IMR-90 (cell line): ENCODE results near the gene MYCT1. TPM values are rescaled to one million over a fixed set of nuclear protein-coding genes. Genes with fewer than 3 reads are reported as not detected.

Source experiments
- ATAC-seq: fragments of 200-7000 bp; cut with Tn5 transposase; 2 replicates; pipeline ENCODE4 v1.9.1; 2020; ENCODE audit warnings: low read depth, mild to moderate bottlenecking, moderate library complexity
- BruUV-seq: library from RNA; stranded (reverse); fragments of 400-500 nt; replicated peaks from 2 replicates; lab custom pipeline; 2021; lab: Mats Ljungman, UMichigan
- CTCF ChIA-PET: fragments of 300-600 bp; formaldehyde crosslinking; extraction: SDS; loops from one replicate; lab custom pipeline; 2021; ENCODE audit warnings: antibody characterized with exemption; lab: Yijun Ruan, JAX
- POLR2A ChIA-PET: fragments of 300-600 bp; sonication (Branson Sonifier 250); formaldehyde crosslinking; loops from one replicate; lab custom pipeline; 2022; ENCODE audit warnings: antibody characterized with exemption; ENCODE audit not compliant: unreplicated experiment; lab: Charles Lee
- DNase-seq: peaks from one replicate; pipeline ENCODE4 v3.0.0; 2013
- H2AFZ ChIP-seq: replicated peaks from 2 replicates; pipeline ENCODE3; 2013; ENCODE audit warnings: low read length, mild to moderate bottlenecking; ENCODE audit not compliant: poor library complexity
- H2AK5ac ChIP-seq: 2 replicates; pipeline ENCODE4 v1.6.1; 2013; ENCODE audit warnings: low read depth, low read length, inconsistent platforms
- H2AK9ac ChIP-seq: replicated peaks from 2 replicates; pipeline ENCODE3; 2013; ENCODE audit warnings: mild to moderate bottlenecking, low read depth, low read length, moderate library complexity; ENCODE audit not compliant: poor library complexity
- H2BK120ac ChIP-seq: 2 replicates; pipeline ENCODE4 v1.6.1; 2013; ENCODE audit warnings: low read depth, low read length, inconsistent platforms
- H2BK15ac ChIP-seq: 3 replicates; pipeline ENCODE4 v1.6.1; 2013; ENCODE audit warnings: low read depth, low read length, inconsistent platforms
- H2BK20ac ChIP-seq: 2 replicates; pipeline ENCODE4 v1.6.1; 2013; ENCODE audit warnings: low read depth, mild to moderate bottlenecking, inconsistent platforms, low read length, moderate library complexity
- H2BK5ac ChIP-seq: 2 replicates; pipeline ENCODE4 v1.6.1; 2013; ENCODE audit warnings: mild to moderate bottlenecking, low read depth, low read length, inconsistent platforms; ENCODE audit not compliant: poor library complexity, severe bottlenecking
- H3K14ac ChIP-seq: replicated peaks from 2 replicates; pipeline ENCODE4 v1.6.1; 2013; ENCODE audit warnings: low read depth, low read length, inconsistent platforms
- H3K18ac ChIP-seq: 2 replicates; pipeline ENCODE4 v1.6.1; 2013; ENCODE audit warnings: low read depth, low read length, control low read depth
- H3K23ac ChIP-seq: 2 replicates; pipeline ENCODE4 v1.6.1; 2013; ENCODE audit warnings: low read depth, low read length, inconsistent platforms
- H3K27ac ChIP-seq: 2 replicates; pipeline ENCODE4 v1.5.1; 2013; ENCODE audit warnings: mild to moderate bottlenecking, control low read depth, low read length; ENCODE audit not compliant: insufficient read depth
- H3K27me3 ChIP-seq: 2 replicates; pipeline ENCODE4 v1.6.1; 2013; ENCODE audit warnings: low read length; ENCODE audit not compliant: control insufficient read depth, insufficient read depth
- H3K36me3 ChIP-seq: 2 replicates; pipeline ENCODE4 v1.6.1; 2013; ENCODE audit warnings: low read length, mixed read lengths; ENCODE audit not compliant: control insufficient read depth, insufficient read depth
- H3K4ac ChIP-seq: 2 replicates; pipeline ENCODE4 v1.6.1; 2013; ENCODE audit warnings: low read depth, low read length, inconsistent platforms
- H3K4me1 ChIP-seq: 2 replicates; pipeline ENCODE4 v1.6.1; 2013; ENCODE audit warnings: low read length, mixed read lengths; ENCODE audit not compliant: control insufficient read depth, insufficient read depth
- H3K4me2 ChIP-seq: 2 replicates; pipeline ENCODE4 v1.6.1; 2013; ENCODE audit warnings: low read depth, mild to moderate bottlenecking, control low read depth, low read length, moderate library complexity
- H3K4me3 ChIP-seq: 2 replicates; pipeline ENCODE4 v1.5.1; 2013; ENCODE audit warnings: low read depth, mild to moderate bottlenecking, control low read depth, low read length, moderate library complexity; ENCODE audit not compliant: insufficient read depth
- H3K56ac ChIP-seq: 2 replicates; pipeline ENCODE4 v1.6.1; 2013; ENCODE audit warnings: low read length, inconsistent platforms; ENCODE audit not compliant: insufficient read depth; ENCODE audit errors: extremely low read depth
- H3K79me1 ChIP-seq, 2 experiments: 2 replicates each; pipeline ENCODE4 v1.6.1; 2013; ENCODE audit warnings: low read length in 2 of 2, inconsistent platforms in 1 of 2, low read depth in 1 of 2
- H3K9ac ChIP-seq: 2 replicates; pipeline ENCODE4 v1.6.1; 2013; ENCODE audit warnings: low read depth, low read length, control low read depth
- H3K9me1 ChIP-seq: 2 replicates; pipeline ENCODE4 v1.6.1; 2013; ENCODE audit warnings: low read length, inconsistent platforms; ENCODE audit not compliant: insufficient read depth
- H3K9me3 ChIP-seq: 2 replicates; pipeline ENCODE4 v1.6.1; 2013; ENCODE audit warnings: low read length; ENCODE audit not compliant: control insufficient read depth, insufficient read depth
- H4K20me1 ChIP-seq: 2 replicates; pipeline ENCODE4 v1.6.1; 2013; ENCODE audit warnings: low read length, inconsistent platforms; ENCODE audit not compliant: insufficient read depth
- H4K5ac ChIP-seq: 2 replicates; pipeline ENCODE4 v1.6.1; 2013; ENCODE audit warnings: mild to moderate bottlenecking, low read depth, low read length, control low read depth
- H4K8ac ChIP-seq, 2 experiments: 2 replicates each; pipeline ENCODE4 v1.6.1; 2013; ENCODE audit warnings: low read depth in 2 of 2, low read length in 2 of 2, control low read depth in 1 of 2, inconsistent platforms in 1 of 2
- H4K91ac ChIP-seq: 2 replicates; pipeline ENCODE4 v1.6.1; 2013; ENCODE audit warnings: low read depth, low read length, inconsistent platforms; ENCODE audit not compliant: insufficient read depth
- BHLHE40 ChIP-seq: fragments of 150-350 bp; IDR thresholded peaks from 2 replicates; pipeline ENCODE4 v1.6.1; 2016; ENCODE audit warnings: mild to moderate bottlenecking, low read depth, low read length
- CEBPB ChIP-seq: IDR thresholded peaks from 2 replicates; pipeline ENCODE4 v1.6.1; 2012; ENCODE audit warnings: low read depth, low read length, improper control_type of control experiment
- CHD1 ChIP-seq: IDR thresholded peaks from 2 replicates; pipeline ENCODE4 v1.6.1; 2012; ENCODE audit warnings: low read depth, low read length, improper control_type of control experiment
- FOS ChIP-seq: fragments of 150-350 bp; IDR thresholded peaks from 2 replicates; pipeline ENCODE4 v1.6.1; 2016; ENCODE audit warnings: low read depth, low read length
- MAFK ChIP-seq: IDR thresholded peaks from 2 replicates; pipeline ENCODE4 v1.6.1; 2012; ENCODE audit warnings: low read depth, low read length, improper control_type of control experiment
- MAZ ChIP-seq: IDR thresholded peaks from 2 replicates; pipeline ENCODE4 v1.6.1; 2012; ENCODE audit warnings: low read depth, mild to moderate bottlenecking, low read length, improper control_type of control experiment, moderate library complexity, borderline replicate concordance
- MXI1 ChIP-seq: IDR thresholded peaks from 2 replicates; pipeline ENCODE4 v1.6.1; 2012; ENCODE audit warnings: low read depth, mild to moderate bottlenecking, low read length, moderate library complexity, borderline replicate concordance
- RAD21 ChIP-seq: IDR thresholded peaks from 2 replicates; pipeline ENCODE4 v1.6.1; 2012; ENCODE audit warnings: low read length, improper control_type of control experiment
- RFX5 ChIP-seq: IDR thresholded peaks from 2 replicates; pipeline ENCODE4 v1.8.0; 2012; ENCODE audit warnings: low read depth, mild to moderate bottlenecking, low read length, moderate library complexity
- SMC3 ChIP-seq: fragments of 150-350 bp; IDR thresholded peaks from 2 replicates; pipeline ENCODE4 v1.6.1; 2016; ENCODE audit warnings: low read depth, mild to moderate bottlenecking, antibody characterized with exemption, low read length, moderate library complexity
- WGBS, 2 experiments: methylation state at CpG; one replicate each; pipeline versions ENCODE4 v1.1.5 to v1.1.7; 2013; ENCODE audit warnings: missing lambda C conversion rate in 2 of 2; ENCODE audit not compliant: insufficient read length in 1 of 2; ENCODE audit errors: extremely low coverage in 2 of 2; 5-methylcytosine and 5-hydroxymethylcytosine counted together
- dilution Hi-C: fragments of 300-500 bp; cut with HindIII; formaldehyde crosslinking; loops from one replicate; pipeline ENCODE4 v1.14.3; 2018; ENCODE audit warnings: low sequenced_read_pairs; ENCODE audit not compliant: unreplicated experiment
- in situ Hi-C: fragments of 300-500 bp; cut with MboI; formaldehyde crosslinking; loops from 3 replicates; pipeline ENCODE4 v1.14.3; 2019; ENCODE audit warnings: low sequenced_read_pairs, inconsistent platforms, mixed read lengths
- intact Hi-C: fragments of 100-400 bp; cut with micrococcal nuclease; formaldehyde crosslinking; loops from 2 replicates; pipeline ENCODE4 v1.10.0; 2022
- polyA plus RNA-seq, 3 experiments: library from polyadenylated mRNA; depleted of rRNA; stranded (reverse); fragments of >200 nt; gene quantifications; 2 replicates each; pipeline ENCODE4 v1.2.3, GENCODE V29; 2012; ENCODE audit warnings: low replicate concordance in 1 of 3
- total RNA-seq: library from RNA; depleted of rRNA; stranded (reverse); fragments of >200 nt; gene quantifications from 2 replicates; pipeline ENCODE4 v1.2.3, GENCODE V29; 2012
- TF ChIP-seq, protein P1 (sequence below): fragments of 150-350 bp; IDR thresholded peaks from 2 replicates; pipeline ENCODE4 v1.6.1; 2017; ENCODE audit warnings: mild to moderate bottlenecking, antibody characterized with exemption, low read length, low read depth
- TF ChIP-seq, protein P2 (sequence below): conservative IDR thresholded peaks from 2 replicates; pipeline ENCODE4 v1.5.1; 2012; ENCODE audit warnings: mild to moderate bottlenecking, low read depth, low read length, improper control_type of control experiment
- TF ChIP-seq, protein P3 (sequence below): fragments of 150-350 bp; IDR thresholded peaks from 2 replicates; pipeline ENCODE4 v1.6.1; 2016; ENCODE audit warnings: low read depth, mild to moderate bottlenecking, low read length, moderate library complexity, borderline replicate concordance

Gene MYCT1
- total and polyA plus RNA-seq, 2 of the 4 experiments (the other 2 are of a cell fraction): 0.89 to 0.90 TPM

DNA sequence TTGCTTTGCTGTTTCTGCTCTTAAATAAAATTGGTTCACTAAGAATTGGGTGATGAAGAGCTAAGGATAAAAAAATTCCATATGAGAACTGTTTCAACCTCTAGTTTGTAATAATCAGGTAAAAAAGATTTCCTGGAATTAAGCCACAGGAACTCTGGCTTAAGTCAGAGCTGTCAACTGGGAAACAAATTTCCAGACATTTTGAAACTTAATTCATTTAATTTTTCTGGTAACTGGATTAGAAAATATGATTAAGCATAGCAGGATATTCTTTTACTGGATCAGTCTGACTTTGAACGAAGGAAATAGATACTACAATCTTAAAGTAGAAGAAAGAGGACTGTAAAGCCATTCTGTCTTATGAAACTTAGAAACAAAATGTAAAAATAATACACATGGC is 51.6 kb downstream of the MYCT1 start:
- Histone ChIP-seq H3K4me2 (no peak overlapping the region), H2AFZ (no peak overlapping the region), H3K56ac (no peak overlapping the region), H2AK5ac (no peak overlapping the region), H2BK120ac (no peak overlapping the region), H3K27ac (no peak overlapping the region), H4K20me1 (no peaks in the 10 kb centered on the region), H2BK20ac (no peak overlapping the region), H3K27me3 (no peaks in the 10 kb centered on the region), H3K18ac (no peak overlapping the region), H3K4me1 (no peaks in the 10 kb centered on the region), H4K91ac (no peak overlapping the region), H3K79me1 (no peaks in the 10 kb centered on the region), H3K9me3 (no peaks in the 10 kb centered on the region), H3K4me3 (no peak overlapping the region), H4K8ac (no peak overlapping the region), H3K4ac (no peak overlapping the region), H2BK5ac (no peak overlapping the region), H2AK9ac (no peak overlapping the region), H3K23ac (no peak overlapping the region), H4K5ac (no peak overlapping the region), H3K9ac (no peak overlapping the region), H3K9me1 (peaks cover 5% of the 10 kb centered on the region; the same call in 1 of the 2 replicates), H3K14ac (no peak overlapping the region), H2BK15ac (no peak overlapping the region), H3K36me3 (no peaks in the 10 kb centered on the region)
- no CpG with 5 or more reads among the region's 1 CpG for WGBS, 2 experiments
- TF ChIP-seq, protein P1, sequence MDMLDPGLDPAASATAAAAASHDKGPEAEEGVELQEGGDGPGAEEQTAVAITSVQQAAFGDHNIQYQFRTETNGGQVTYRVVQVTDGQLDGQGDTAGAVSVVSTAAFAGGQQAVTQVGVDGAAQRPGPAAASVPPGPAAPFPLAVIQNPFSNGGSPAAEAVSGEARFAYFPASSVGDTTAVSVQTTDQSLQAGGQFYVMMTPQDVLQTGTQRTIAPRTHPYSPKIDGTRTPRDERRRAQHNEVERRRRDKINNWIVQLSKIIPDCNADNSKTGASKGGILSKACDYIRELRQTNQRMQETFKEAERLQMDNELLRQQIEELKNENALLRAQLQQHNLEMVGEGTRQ: no peak
- TF ChIP-seq, protein P2, sequence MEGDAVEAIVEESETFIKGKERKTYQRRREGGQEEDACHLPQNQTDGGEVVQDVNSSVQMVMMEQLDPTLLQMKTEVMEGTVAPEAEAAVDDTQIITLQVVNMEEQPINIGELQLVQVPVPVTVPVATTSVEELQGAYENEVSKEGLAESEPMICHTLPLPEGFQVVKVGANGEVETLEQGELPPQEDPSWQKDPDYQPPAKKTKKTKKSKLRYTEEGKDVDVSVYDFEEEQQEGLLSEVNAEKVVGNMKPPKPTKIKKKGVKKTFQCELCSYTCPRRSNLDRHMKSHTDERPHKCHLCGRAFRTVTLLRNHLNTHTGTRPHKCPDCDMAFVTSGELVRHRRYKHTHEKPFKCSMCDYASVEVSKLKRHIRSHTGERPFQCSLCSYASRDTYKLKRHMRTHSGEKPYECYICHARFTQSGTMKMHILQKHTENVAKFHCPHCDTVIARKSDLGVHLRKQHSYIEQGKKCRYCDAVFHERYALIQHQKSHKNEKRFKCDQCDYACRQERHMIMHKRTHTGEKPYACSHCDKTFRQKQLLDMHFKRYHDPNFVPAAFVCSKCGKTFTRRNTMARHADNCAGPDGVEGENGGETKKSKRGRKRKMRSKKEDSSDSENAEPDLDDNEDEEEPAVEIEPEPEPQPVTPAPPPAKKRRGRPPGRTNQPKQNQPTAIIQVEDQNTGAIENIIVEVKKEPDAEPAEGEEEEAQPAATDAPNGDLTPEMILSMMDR: no peak
- TF ChIP-seq CHD1: no peak
- TF ChIP-seq FOS: no peak
- no peak for TF ChIP-seq MAZ
- TF ChIP-seq, protein P3, sequence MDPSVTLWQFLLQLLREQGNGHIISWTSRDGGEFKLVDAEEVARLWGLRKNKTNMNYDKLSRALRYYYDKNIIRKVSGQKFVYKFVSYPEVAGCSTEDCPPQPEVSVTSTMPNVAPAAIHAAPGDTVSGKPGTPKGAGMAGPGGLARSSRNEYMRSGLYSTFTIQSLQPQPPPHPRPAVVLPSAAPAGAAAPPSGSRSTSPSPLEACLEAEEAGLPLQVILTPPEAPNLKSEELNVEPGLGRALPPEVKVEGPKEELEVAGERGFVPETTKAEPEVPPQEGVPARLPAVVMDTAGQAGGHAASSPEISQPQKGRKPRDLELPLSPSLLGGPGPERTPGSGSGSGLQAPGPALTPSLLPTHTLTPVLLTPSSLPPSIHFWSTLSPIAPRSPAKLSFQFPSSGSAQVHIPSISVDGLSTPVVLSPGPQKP: no peak
- TF ChIP-seq MAFK: no peak
- no peak for TF ChIP-seq MXI1
- no peak for TF ChIP-seq RAD21
- no peak for TF ChIP-seq CEBPB
- TF ChIP-seq RFX5: no peak
- no peak for TF ChIP-seq SMC3
- no peak for TF ChIP-seq BHLHE40
- ChIA-PET POLR2A (no interaction called here), CTCF (interaction anchor here (1.1 kb wide), 1 partner anchor 66 kb away, joined by 3 read pairs; no protein-coding TSS in a partner anchor)
- no TSS peak for BruUV-seq
- DNase-seq (no peak), ATAC-seq (no peak)
- intact Hi-C loops (loop anchor here (1.0 to 5.0 kb wide), 2 partner anchors 148 to 197 kb away; no protein-coding TSS in a partner anchor), dilution Hi-C loops (no loop called here), in situ Hi-C loops (loop anchor here (10.0 kb wide), 1 partner anchor 205 kb away; no protein-coding TSS in a partner anchor)
